A549 (cell line): ENCODE results near the gene REPS1. TPM values are rescaled to one million over a fixed set of nuclear protein-coding genes. Genes with fewer than 3 reads are reported as not detected.

Experiments used
- ATAC-seq, 2 experiments: fragments of 200-7000 bp in 1 of 2; fragments of >200 bp in 1 of 2; cut with Nextera tagmentation in 1 of 2; cut with Tn5 transposase in 1 of 2; 3 replicates each; pipeline versions ENCODE4 v1.8.0 to v1.9.1; 2018 to 2020; ENCODE audit warnings: mild to moderate bottlenecking in 1 of 2, moderate library complexity in 1 of 2
- CTCF ChIA-PET: fragments of 300-600 bp; sonication (Branson Sonifier 250); formaldehyde crosslinking; extraction: SDS; loops from one replicate; lab custom pipeline; 2021; ENCODE audit warnings: antibody characterized with exemption, inconsistent platforms; lab: Yijun Ruan, JAX
- POLR2A ChIA-PET: fragments of 350-600 bp; formaldehyde crosslinking; extraction: SDS; loops from one replicate; lab custom pipeline; 2021; ENCODE audit warnings: antibody characterized with exemption, inconsistent platforms; lab: Yijun Ruan, JAX
- DNase-seq, 2 experiments: peaks; one replicate each; pipeline versions ENCODE4 v3.0.0 to v3.0.0-alpha.2; 2011 to 2016; ENCODE audit warnings: low read depth in 1 of 2, low spot score in 1 of 2
- FAIRE-seq: peaks from 2 replicates; lab custom pipeline; 2011; peaks lifted over from hg19 to GRCh38; lab: Jason Lieb, UNC
- H3K27ac ChIP-seq, 2 experiments: fragments of >200 bp; sonication (Bioruptor Twin); formaldehyde crosslinking; 3 replicates each; pipeline ENCODE4 v1.5.1; 2016 to 2017
- H3K4me1 ChIP-seq: fragments of >200 bp; sonication (Bioruptor Twin); formaldehyde crosslinking; 3 replicates; pipeline ENCODE4 v1.6.1; 2016
- H3K4me2 ChIP-seq: fragments of >200 bp; sonication (Bioruptor Twin); formaldehyde crosslinking; 3 replicates; pipeline ENCODE4 v1.6.1; 2016
- H3K4me3 ChIP-seq: fragments of >200 bp; sonication (Bioruptor Twin); formaldehyde crosslinking; 3 replicates; pipeline ENCODE4 v1.5.1; 2016
- H3K9me3 ChIP-seq: fragments of >200 bp; sonication (Bioruptor Twin); formaldehyde crosslinking; 3 replicates; pipeline ENCODE4 v1.6.1; 2016
- BHLHE40 ChIP-seq: IDR thresholded peaks from 2 replicates; pipeline ENCODE4 v1.6.1; 2012; ENCODE audit warnings: low read depth, low read length, inconsistent platforms
- CBX2 ChIP-seq: fragments of 200-600 bp; sonication (generic); IDR thresholded peaks from 2 replicates; pipeline ENCODE4 v1.6.1; 2016; ENCODE audit warnings: low read depth, mild to moderate bottlenecking, borderline replicate concordance
- CEBPB ChIP-seq, 2 experiments: fragments of >200 bp in 1 of 2; sonication (Bioruptor Twin) in 1 of 2; formaldehyde crosslinking in 1 of 2; IDR thresholded peaks; 2 replicates each; pipeline ENCODE4 v1.6.1; 2012 to 2016
- EHMT2 ChIP-seq: fragments of 200-600 bp; sonication (generic); IDR thresholded peaks from 2 replicates; pipeline ENCODE4 v1.6.1; 2016; ENCODE audit warnings: antibody characterized with exemption, low read depth, mild to moderate bottlenecking, moderate library complexity
- FOSB ChIP-seq: fragments of 250-450 bp; sonication (Bioruptor Pico); IDR thresholded peaks from 2 replicates; pipeline ENCODE4 v1.5.0; 2020; ENCODE audit warnings: mild to moderate bottlenecking, moderate library complexity
- HDAC2 ChIP-seq: fragments of 200-600 bp; sonication (generic); IDR thresholded peaks from 2 replicates; pipeline ENCODE4 v1.6.1; 2016
- HES2 ChIP-seq: fragments of >200 bp; sonication (Bioruptor Twin); formaldehyde crosslinking; IDR thresholded peaks from 2 replicates; pipeline ENCODE4 v1.6.1; 2016
- HMGXB4 ChIP-seq: fragments of 250-450 bp; sonication (Bioruptor Pico); IDR thresholded peaks from 2 replicates; pipeline ENCODE4 v1.5.0; 2021; ENCODE audit warnings: mild to moderate bottlenecking, moderate library complexity, borderline replicate concordance
- MAFK ChIP-seq: fragments of 450-650 bp; IDR thresholded peaks from 2 replicates; pipeline ENCODE4 v1.6.1; 2014; ENCODE audit not compliant: partially characterized antibody
- MYC ChIP-seq: IDR thresholded peaks from 2 replicates; pipeline ENCODE4 v1.6.1; 2012; ENCODE audit warnings: mild to moderate bottlenecking, inconsistent platforms, low read length, improper control_type of control experiment, borderline replicate concordance
- PHF8 ChIP-seq: fragments of 200-600 bp; sonication (generic); IDR thresholded peaks from 2 replicates; pipeline ENCODE4 v1.6.1; 2016; ENCODE audit warnings: low read depth, mild to moderate bottlenecking, antibody characterized with exemption, moderate library complexity, borderline replicate concordance
- POLR2AphosphoS2 ChIP-seq: conservative IDR thresholded peaks from 2 replicates; pipeline ENCODE4 v1.6.1; 2012; ENCODE audit warnings: low read length, improper control_type of control experiment, inconsistent platforms
- RCOR1 ChIP-seq: fragments of 150-350 bp; IDR thresholded peaks from 2 replicates; pipeline ENCODE4 v1.6.1; 2014; ENCODE audit warnings: antibody characterized with exemption, low read length, low read depth
- REST ChIP-seq: fragments of 200-600 bp; sonication (generic); IDR thresholded peaks from 2 replicates; pipeline ENCODE4 v1.6.1; 2016; ENCODE audit warnings: antibody characterized with exemption, mild to moderate bottlenecking, moderate library complexity
- ZC3H11A ChIP-seq: fragments of 450-650 bp; IDR thresholded peaks from 2 replicates; pipeline ENCODE4 v1.6.1; 2014; ENCODE audit warnings: antibody characterized with exemption, mild to moderate bottlenecking
- ZNF302 ChIP-seq: fragments of 250-450 bp; sonication (Bioruptor Pico); IDR thresholded peaks from 2 replicates; pipeline ENCODE4 v1.9.0; 2021; ENCODE audit warnings: inconsistent platforms, mild to moderate bottlenecking, moderate library complexity
- WGBS: methylation state at CpG from one replicate; pipeline ENCODE4 v1.1.6; 2017; ENCODE audit errors: missing lambda C conversion rate; 5-methylcytosine and 5-hydroxymethylcytosine counted together
- polyA plus RNA-seq, 4 experiments: library from polyadenylated mRNA; depleted of rRNA in 3 of 4; stranded (reverse); fragments of >200 nt; fragmentation: RNase III in 1 of 4; extraction: RNeasy Plus Mini Kit Qiagen cat#74134 plus additional on column Dnase treatment in 1 of 4; gene quantifications; 2 replicates in 3 of 4; 3 replicates in 1 of 4; pipeline ENCODE4 v1.2.3, GENCODE V29; 2011 to 2017

Gene REPS1
- polyA plus RNA-seq, 2 of the 4 experiments (the other 2 are of a cell fraction): 16.3 to 36.4 TPM

- 92% methylated on average over 3 of the region's 3 CpGs for WGBS
- H3K4me1 ChIP-seq: peaks cover 2% of the 10 kb centered on the region; the same call in 2 of the 3 replicates
- H3K9me3 ChIP-seq: no peaks in the 10 kb centered on the region
- POLR2A ChIA-PET: no interaction called here
- FAIRE-seq: no peak
- TF ChIP-seq POLR2AphosphoS2 (no peak), MYC (no peak), BHLHE40 (no peak)
- H3K4me3 ChIP-seq: no peak overlapping the region
- H3K27ac ChIP-seq: no peak overlapping the region
- CTCF ChIA-PET: no interaction called here
- no peak overlapping the region for H3K4me2 ChIP-seq
- no peak for ATAC-seq
- DNase-seq: no peak
Observed at GRCh38 chr6:138963119-138963518, 24.9 kb downstream of the REPS1 start.

- TF ChIP-seq ZNF302: no peak
- no peak for TF ChIP-seq FOSB (CRISPR knock-in tag)
- TF ChIP-seq HDAC2: no peak
- no peak for TF ChIP-seq MAFK
- no peak for TF ChIP-seq EHMT2
- TF ChIP-seq REST: no peak
- no peak for TF ChIP-seq ZC3H11A
- TF ChIP-seq PHF8: no peak
- no peak for TF ChIP-seq HMGXB4
- TF ChIP-seq RCOR1: no peak
- no peak for TF ChIP-seq HES2
- FAIRE-seq: no peak
- ChIA-PET POLR2A (no interaction called here), CTCF (interaction anchor here (1.3 kb wide), 1 partner anchor 29 kb away, joined by 3 read pairs; no protein-coding TSS in a partner anchor)
- no peak for ATAC-seq
- no peak for DNase-seq
- Histone ChIP-seq H3K4me2 (no peak overlapping the region), H3K9me3 (no peaks in the 10 kb centered on the region), H3K4me3 (no peak overlapping the region), H3K4me1 (peaks cover 19% of the 10 kb centered on the region), H3K27ac (no peak overlapping the region)
- 91% methylated on average over 3 of the region's 3 CpGs for WGBS
Observed at GRCh38 chr6:138959521-138959920, 28.5 kb downstream of the REPS1 start.

- TF ChIP-seq CEBPB (IDR thresholded peaks at IDR 0.05) (no peak), MAFK (peak; percentile 32), CBX2 (no peak)
Observed at GRCh38 chr6:138958595-138958994, 29.5 kb downstream of the REPS1 start.

More at GRCh38 chr6:138958595-138958994, 29.5 kb downstream of the REPS1 start:
- H3K4me2 ChIP-seq: no peak overlapping the region
- FAIRE-seq (no peak), DNase-seq (no peak), ATAC-seq (no peak)
- no peaks in the 10 kb centered on the region for H3K9me3 ChIP-seq
- ChIA-PET CTCF (interaction anchor here (1.3 kb wide), 1 partner anchor 30 kb away, joined by 3 read pairs; no protein-coding TSS in a partner anchor), POLR2A (no interaction called here)
- no peak overlapping the region for H3K27ac ChIP-seq
- H3K4me3 ChIP-seq: no peak overlapping the region
- 81% methylated on average over 1 of the region's 1 CpG for WGBS
- H3K4me1 ChIP-seq: peaks cover 19% of the 10 kb centered on the region
